ENCODE data around the gene CYP46A1.
"Not testable (repeated sequence)": the region's sequence is repeated elsewhere in the genome, so short reads cannot be mapped to it uniquely, and the experiment has no call there.

CYP46A1 gene

DNA sequence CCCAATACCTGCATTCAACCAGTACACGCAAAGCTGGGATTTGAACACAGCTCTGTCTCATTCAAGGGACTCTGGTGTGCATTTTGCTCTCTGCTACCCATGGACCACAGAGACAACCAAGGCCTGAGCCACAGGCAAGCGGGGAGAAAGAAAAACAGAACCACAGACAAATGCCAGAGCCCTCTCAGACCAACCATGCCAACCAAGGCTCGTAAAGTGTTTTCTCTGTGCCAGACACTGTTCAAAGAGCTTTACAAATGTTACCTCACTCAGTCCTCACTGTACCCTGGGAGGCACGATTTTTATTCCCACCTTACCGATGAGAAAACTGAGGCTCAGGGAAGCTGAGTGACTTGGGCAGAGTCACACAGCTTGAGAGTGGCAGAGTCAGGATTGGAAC, 76.7 kb downstream of the CYP46A1 start:
- no peak for DNase-seq

DNA sequence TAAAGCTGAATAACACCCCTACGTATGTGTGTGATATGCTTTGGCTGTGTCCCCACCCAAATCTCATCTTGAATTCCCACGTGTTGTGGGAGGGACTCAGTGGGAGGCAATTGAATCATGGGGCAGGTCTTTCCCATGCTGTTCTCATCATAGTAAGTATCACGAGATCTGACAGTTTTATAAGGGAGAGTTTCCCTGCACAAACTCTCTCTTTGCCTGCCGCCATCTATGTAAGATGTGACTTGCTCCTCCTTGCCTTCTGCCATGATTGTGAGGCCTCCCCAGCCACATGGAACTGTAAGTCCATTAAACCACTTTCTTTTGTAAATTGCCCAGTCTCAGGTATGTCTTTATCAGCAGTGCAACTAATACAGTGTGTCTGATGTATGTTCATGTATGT, 78.8 kb downstream of the CYP46A1 start:
- not testable (repeated sequence) for DNase-seq

DNA sequence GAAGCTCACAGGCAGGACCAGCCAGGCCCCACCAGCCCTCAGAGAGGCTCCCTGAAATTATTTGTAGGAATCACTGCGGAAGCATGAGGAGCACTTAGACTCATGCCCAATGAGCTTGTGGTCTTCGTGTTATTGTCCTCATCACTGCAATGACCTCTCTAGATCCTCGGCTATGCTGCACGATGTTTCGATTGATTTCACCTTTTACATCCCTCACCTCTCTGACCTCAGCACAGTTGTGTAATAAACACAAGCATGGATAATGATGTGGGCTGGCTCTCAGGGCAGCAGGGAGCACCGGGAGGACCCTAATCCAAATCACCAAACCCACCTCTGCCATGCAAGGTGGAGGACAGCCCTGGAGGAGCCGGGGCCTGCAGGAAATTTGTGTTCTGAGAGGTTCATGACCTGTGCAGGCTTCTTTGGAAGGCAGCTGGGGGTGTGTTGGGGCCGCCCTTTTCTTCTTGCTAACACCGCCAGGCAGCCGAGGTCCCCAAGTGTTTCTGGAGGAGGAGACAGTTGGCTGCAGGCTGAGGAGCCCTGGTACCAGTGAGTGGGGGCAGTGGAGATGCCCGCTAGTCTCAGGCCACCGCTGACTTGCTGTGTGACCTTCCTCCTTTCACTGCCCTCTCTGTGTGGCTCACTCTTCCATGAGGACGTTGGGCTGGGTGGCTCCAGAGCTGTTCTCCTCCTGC, 79.6 kb downstream of the CYP46A1 start:
- no peak for DNase-seq

GRCh38 chr14:99764222-99764706, 80.2 kb downstream of the CYP46A1 start:
- DNase-seq, result no peak

DNA sequence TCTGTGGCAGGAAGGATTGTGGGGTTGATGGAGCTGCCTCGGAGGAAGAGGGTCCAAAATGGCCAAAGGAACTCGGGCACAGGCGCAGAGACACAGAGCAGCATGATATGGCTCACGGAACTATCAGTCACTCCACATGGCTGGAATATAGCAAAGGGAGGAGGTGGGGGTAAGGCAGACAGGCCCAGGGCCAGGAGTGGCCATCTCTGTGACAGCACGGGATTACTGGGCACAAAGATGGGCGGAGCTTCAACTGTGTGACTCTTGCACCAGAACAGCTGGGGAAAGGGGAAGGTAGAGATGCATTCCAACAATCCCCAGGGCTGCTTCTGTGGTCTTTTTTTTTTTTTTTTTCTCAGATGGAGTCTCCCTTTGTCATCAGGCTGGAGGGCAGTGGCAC, 84.3 kb downstream of the CYP46A1 start:
- DNase-seq, result peak; percentile 50

DNA sequence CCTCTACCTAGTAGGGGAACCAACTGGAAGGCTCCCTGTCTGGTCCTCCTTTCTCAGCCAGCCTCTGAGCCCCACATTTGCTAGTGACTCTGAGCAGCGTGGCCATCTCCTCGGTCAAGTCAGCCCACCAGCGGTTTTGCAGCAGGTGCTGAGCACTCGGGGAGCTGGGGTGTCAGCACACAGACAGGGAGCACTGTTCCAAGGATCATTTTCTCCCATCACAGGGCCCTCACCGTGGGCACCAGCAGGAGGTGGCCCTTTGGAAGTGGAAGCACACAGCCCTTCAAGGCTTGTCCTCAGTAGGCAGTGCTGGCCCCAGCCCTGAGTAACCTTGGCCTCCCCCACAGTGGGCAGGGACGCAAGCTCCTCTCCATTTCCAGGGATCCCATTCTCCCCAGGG, 85.0 kb downstream of the CYP46A1 start:
- no peak for DNase-seq

- DNase-seq, result no peak
These were observed 85.7 kb downstream of the CYP46A1 start for GRCh38 chr14:99769799-99770198.

- DNase-seq, result no peak
These were observed 88.5 kb downstream of the CYP46A1 start for GRCh38 chr14:99772371-99773283.

DNA sequence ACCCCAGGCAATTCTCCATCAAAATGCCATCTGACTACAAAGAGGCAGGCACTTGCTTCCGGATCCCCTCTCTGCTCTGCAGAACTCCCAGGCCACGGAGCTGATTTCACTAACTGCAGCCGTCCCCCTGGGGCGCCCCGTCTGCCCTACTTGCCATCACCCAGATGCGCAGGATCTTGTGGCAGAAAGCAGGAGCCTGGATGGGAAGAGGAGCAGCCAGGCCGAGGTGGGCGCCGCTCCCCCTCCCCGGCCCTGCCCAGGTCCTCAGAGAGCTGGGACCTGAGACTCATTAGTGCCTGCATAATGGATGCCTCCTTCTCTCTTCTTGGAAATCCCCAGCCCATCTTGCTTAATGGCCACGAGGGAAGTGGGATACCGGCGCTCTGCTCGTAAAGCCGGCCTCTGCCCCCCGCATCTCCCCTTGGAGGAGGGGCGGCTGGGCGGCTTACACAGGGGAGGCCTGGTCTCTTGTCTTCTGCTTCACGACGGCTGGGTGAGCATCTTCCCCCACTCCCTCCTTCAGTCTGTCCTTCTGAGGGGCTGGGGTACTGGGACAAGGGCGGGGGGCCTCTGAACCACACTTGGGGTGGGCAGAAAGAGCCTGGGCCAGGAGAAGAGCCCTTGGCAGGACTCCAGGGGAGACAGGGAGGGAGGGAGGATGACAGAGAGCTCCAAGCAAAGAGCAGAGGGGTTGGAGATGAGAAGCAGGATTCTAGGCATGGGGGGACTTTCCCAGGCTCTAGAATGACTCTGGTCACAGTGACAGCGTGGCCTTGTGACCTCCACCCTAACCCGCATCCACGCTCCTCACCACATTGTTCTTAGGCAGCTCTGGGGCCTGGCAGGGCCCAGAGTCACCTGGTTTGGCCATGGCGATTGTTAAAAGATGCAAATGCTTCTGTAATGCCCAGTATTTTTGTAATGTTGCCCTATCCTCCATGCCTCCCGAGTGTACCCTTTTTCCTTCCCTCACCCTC, 89.7 kb downstream of the CYP46A1 start:
- peak; percentile 84 for DNase-seq

DNA sequence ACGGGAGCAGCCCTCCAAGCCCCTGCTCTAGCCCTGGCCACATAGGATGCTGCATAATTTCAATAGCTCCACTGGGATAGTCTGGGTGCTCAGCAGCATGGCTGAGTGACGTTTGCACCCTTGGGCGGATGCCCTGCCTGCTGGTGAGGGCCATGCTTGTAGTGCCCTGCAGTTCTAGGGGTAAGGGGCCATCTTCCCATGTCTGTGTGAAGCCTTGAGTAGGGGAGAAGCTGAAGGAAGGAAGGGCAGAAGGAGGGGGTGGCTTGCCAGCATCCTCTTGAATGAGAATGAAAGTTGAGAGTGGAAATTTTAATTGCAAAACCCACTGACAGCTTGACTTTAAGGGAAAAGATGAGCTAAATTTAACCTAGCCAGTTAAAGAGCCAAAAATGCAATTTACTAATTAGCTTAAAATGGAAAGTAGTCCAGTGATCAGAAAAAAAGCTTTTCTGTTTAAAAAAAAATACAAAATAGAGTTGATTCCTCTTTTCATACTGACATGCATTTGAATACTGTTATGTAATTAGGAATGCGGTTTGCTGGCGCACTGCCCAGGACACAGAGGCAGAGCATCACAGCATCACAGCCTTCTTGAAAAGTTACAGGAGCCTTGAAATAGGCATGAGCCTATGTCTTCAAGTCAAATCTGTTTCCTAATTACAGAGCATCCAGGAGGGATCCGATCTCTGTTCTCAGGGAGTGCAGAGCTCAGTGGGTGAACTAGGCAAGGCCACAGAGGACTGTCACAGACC, 90.6 kb downstream of the CYP46A1 start:
- DNase-seq, result no peak

DNA sequence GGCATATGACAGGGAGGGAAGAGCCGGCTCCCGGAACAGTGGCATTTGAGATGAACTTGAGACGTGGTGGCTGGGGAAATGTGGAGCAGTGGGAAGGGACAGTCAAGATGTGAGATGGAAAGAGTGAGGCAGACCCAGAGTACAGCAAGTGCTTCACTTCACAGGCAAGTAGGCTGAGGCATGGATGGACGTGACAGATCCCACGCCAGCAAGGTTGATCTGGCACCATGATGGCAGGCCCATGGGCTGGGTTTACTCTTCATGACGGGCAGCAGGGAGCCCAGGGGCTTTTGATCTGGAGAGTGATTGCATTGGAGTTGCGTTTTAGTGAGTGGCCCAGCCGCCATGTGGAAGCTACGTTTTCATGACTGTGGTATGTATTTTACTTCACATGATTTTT, 91.3 kb downstream of the CYP46A1 start:
- no peak for DNase-seq
